Left lung (tissue), 10 donors: ENCODE measurements around the gene HS6ST2. TPM values are rescaled to one million over a fixed set of nuclear protein-coding genes. Genes with fewer than 3 reads are reported as not detected.

ENCODE experiments used
- ATAC-seq: fragments of 200-7000 bp; cut with Tn5 transposase; one replicate; pipeline ENCODE4 v1.9.1; 2020; ENCODE audit warnings: moderate library complexity
- DNase-seq, 4 donors: peaks; one replicate each; pipeline ENCODE4 v3.0.0-alpha.2; 2013 to 2020
- H3K27ac ChIP-seq, 2 donors: fragments of 200-600 bp; sonication (generic) in 1 of 2; one replicate each; pipeline versions ENCODE4 v1.5.0 to v1.8.0; 2020 to 2021
- H3K27me3 ChIP-seq, 2 donors: fragments of 200-600 bp; sonication (generic) in 1 of 2; one replicate each; pipeline versions ENCODE4 v1.5.0 to v1.8.0; 2020 to 2021
- H3K36me3 ChIP-seq, 2 donors: fragments of 200-600 bp; sonication (generic) in 1 of 2; one replicate each; pipeline versions ENCODE4 v1.5.0 to v1.8.0; 2020 to 2021
- H3K4me1 ChIP-seq, 2 donors: fragments of 200-600 bp; one replicate each; pipeline ENCODE4 v1.8.0; 2021
- H3K4me3 ChIP-seq, 2 donors: fragments of 200-600 bp; sonication (generic) in 1 of 2; one replicate each; pipeline versions ENCODE4 v1.5.0 to v1.8.0; 2020 to 2021; ENCODE audit warnings: mild to moderate bottlenecking in 1 of 2
- H3K9me3 ChIP-seq, 2 donors: fragments of 200-600 bp; sonication (generic) in 1 of 2; one replicate each; pipeline versions ENCODE4 v1.5.0 to v1.8.0; 2020 to 2021
- intact Hi-C, 2 donors: fragments of 100-400 bp; cut with DNase I; formaldehyde crosslinking; loops; one replicate each; pipeline versions ENCODE4 v1.11.2 to v1.14.2; 2022
- polyA plus RNA-seq, 6 donors: library from polyadenylated mRNA; unstranded; fragments of 120-200 nt; gene quantifications; one replicate each; pipeline ENCODE4 v1.2.1, GENCODE V29; 2013; ENCODE audit not compliant: insufficient read length in 6 of 6
- total RNA-seq, 2 donors: library from RNA; stranded (reverse); fragmentation: NEBNext Ultra II Directional; extraction: Animal tissue kit (Norgen Biotek cat#: 25700); gene quantifications; one replicate each; pipeline ENCODE4 v1.2.1, GENCODE V29; 2021
- TF ChIP-seq, protein P1 (sequence below), 2 donors: fragments of 200-600 bp; sonication (generic) in 1 of 2; IDR thresholded peaks; one replicate each; pipeline versions ENCODE4 v1.5.0 to v1.8.0; 2021; ENCODE audit warnings: antibody characterized with exemption in 2 of 2
- donor health status: DM: no; HTN: yes; CAD: no.
- donor health status: DM: no; HTN: no; CAD: no.

HS6ST2 gene
- total and polyA plus RNA-seq, 8 donors = 1.0 to 22.9 (median 15.2) TPM

- TF ChIP-seq, protein P1, sequence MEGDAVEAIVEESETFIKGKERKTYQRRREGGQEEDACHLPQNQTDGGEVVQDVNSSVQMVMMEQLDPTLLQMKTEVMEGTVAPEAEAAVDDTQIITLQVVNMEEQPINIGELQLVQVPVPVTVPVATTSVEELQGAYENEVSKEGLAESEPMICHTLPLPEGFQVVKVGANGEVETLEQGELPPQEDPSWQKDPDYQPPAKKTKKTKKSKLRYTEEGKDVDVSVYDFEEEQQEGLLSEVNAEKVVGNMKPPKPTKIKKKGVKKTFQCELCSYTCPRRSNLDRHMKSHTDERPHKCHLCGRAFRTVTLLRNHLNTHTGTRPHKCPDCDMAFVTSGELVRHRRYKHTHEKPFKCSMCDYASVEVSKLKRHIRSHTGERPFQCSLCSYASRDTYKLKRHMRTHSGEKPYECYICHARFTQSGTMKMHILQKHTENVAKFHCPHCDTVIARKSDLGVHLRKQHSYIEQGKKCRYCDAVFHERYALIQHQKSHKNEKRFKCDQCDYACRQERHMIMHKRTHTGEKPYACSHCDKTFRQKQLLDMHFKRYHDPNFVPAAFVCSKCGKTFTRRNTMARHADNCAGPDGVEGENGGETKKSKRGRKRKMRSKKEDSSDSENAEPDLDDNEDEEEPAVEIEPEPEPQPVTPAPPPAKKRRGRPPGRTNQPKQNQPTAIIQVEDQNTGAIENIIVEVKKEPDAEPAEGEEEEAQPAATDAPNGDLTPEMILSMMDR (IDR thresholded peaks at IDR 0.05) = no peak
- intact Hi-C loops = no loop called here
Measured at GRCh38 chrX:132790329-132790728, 168.1 kb downstream of the HS6ST2 start.

DNA sequence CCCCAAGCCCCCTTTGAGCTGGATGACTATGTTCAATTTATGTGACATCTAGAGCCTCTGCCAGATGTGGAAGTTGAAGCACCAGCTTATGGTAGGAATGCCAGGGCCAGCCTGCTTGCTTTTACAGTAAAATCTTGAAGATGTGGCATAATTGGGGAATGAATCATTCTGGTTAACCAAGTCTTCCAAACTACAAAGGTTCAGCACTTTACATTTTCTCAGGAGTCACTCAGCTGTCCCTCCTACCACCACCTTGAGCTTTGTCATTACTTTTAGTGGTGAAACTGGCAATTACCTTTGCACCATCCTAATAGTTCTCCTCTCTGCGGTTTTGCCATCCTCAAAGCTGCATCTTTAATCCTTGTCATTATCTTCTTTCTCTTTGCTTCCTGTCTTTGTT, 172.2 kb downstream of the HS6ST2 start:
- TF ChIP-seq, protein P1 (IDR thresholded peaks at IDR 0.05) = no peak
- ATAC-seq = no peak

More at GRCh38 chrX:132790329-132790728, 168.1 kb downstream of the HS6ST2 start:
- ATAC-seq (no peak), DNase-seq (no peak)
- H3K27me3 ChIP-seq = no peaks in the 10 kb centered on the region
- H3K27ac ChIP-seq = no peak overlapping the region
- no peaks in the 10 kb centered on the region for H3K4me1 ChIP-seq
- no peaks in the 10 kb centered on the region for H3K36me3 ChIP-seq
- H3K4me3 ChIP-seq = no peak overlapping the region
- no peaks in the 10 kb centered on the region for H3K9me3 ChIP-seq

GRCh38 chrX:132778917-132779316, 179.5 kb downstream of the HS6ST2 start:
- intact Hi-C loops = no loop called here
- TF ChIP-seq, protein P1 (IDR thresholded peaks at IDR 0.05) = no peak
- H3K27ac ChIP-seq = no peak overlapping the region
- ATAC-seq (no peak), DNase-seq (no peak)
- no peaks in the 10 kb centered on the region for H3K4me1 ChIP-seq
- no peaks in the 10 kb centered on the region for H3K9me3 ChIP-seq
- H3K4me3 ChIP-seq = no peak overlapping the region
- H3K36me3 ChIP-seq = no peaks in the 10 kb centered on the region
- no peaks in the 10 kb centered on the region for H3K27me3 ChIP-seq

More for the DNA sequence above, 172.2 kb downstream of the HS6ST2 start:
- Histone ChIP-seq H3K9me3 (no peaks in the 10 kb centered on the region), H3K27ac (no peak overlapping the region), H3K36me3 (no peaks in the 10 kb centered on the region), H3K4me1 (no peaks in the 10 kb centered on the region), H3K4me3 (no peak overlapping the region), H3K27me3 (no peaks in the 10 kb centered on the region)
- intact Hi-C loops = no loop called here
- no peak for DNase-seq

- no peaks in the 10 kb centered on the region for H3K9me3 ChIP-seq
- H3K4me1 ChIP-seq = no peaks in the 10 kb centered on the region
- H3K36me3 ChIP-seq = no peaks in the 10 kb centered on the region
- TF ChIP-seq, protein P1 (IDR thresholded peaks at IDR 0.05) = no peak
- ATAC-seq = no peak
- DNase-seq = no peak
- H3K27ac ChIP-seq = no peak overlapping the region
- no peak overlapping the region for H3K4me3 ChIP-seq
- intact Hi-C loops = no loop called here
- no peaks in the 10 kb centered on the region for H3K27me3 ChIP-seq
Measured at GRCh38 chrX:132776486-132777210, 181.8 kb downstream of the HS6ST2 start.

DNA sequence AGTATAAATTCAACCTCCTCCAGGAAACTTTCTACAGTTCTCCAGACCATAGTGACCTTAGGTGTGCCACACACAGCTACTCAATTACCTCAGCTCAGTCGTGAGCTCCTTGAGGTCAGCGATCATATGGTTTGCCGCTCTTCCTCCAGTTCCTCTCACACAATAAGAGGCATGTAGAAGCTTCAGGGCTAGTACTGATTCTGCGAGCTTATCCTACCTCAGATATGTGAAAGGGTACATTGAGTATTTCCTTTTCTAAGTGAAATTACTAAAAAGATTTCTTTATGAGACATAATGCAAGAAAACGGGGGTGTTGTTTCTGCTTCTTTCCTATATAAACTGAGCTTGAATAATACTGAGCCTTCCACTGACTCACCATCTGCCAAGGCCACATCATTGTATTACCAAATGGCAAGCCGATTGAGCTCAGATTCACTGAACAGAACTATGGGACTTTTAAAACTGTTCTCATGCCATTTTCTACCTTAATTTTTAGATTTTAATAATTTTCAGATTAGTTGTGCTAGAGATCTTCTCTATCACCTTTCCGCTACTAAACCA, 183.1 kb downstream of the HS6ST2 start:
- TF ChIP-seq, protein P1 (IDR thresholded peaks at IDR 0.05) = no peak
- Histone ChIP-seq H3K36me3 (no peaks in the 10 kb centered on the region), H3K4me1 (no peaks in the 10 kb centered on the region), H3K27ac (no peak overlapping the region), H3K4me3 (no peak overlapping the region), H3K27me3 (no peaks in the 10 kb centered on the region), H3K9me3 (no peaks in the 10 kb centered on the region)
- intact Hi-C loops = no loop called here
- no peak for DNase-seq
- no peak for ATAC-seq
